HEK293T (cell line): Measurements from ENCODE around the gene LARGE1.

Experiments
- CTCF ChIA-PET: fragments of 350-600 bp; formaldehyde crosslinking; extraction: SDS; loops from one replicate; lab custom pipeline; 2021; ENCODE audit warnings: antibody characterized with exemption, inconsistent platforms; lab: Yijun Ruan, JAX
- POLR2A ChIA-PET: fragments of 350-600 bp; formaldehyde crosslinking; extraction: SDS; loops from one replicate; lab custom pipeline; 2020; ENCODE audit warnings: antibody characterized with exemption, inconsistent platforms; lab: Yijun Ruan, JAX
- DNase-seq: peaks from one replicate; pipeline ENCODE4 v3.0.0; 2012; ENCODE audit warnings: mixed read lengths; ENCODE audit errors: extremely low spot score
- ARNT ChIP-seq: fragments of 450-650 bp; IDR thresholded peaks from 2 replicates; pipeline ENCODE4 v1.6.1; 2017; ENCODE audit warnings: mild to moderate bottlenecking
- BHLHE40 ChIP-seq: fragments of 450-650 bp; IDR thresholded peaks from 2 replicates; pipeline ENCODE4 v1.6.1; 2016; ENCODE audit warnings: mild to moderate bottlenecking, moderate library complexity, borderline replicate concordance
- CTBP1 ChIP-seq: fragments of 450-650 bp; IDR thresholded peaks from 2 replicates; pipeline ENCODE4 v1.6.1; 2016; ENCODE audit warnings: borderline replicate concordance
- ELF4 ChIP-seq: fragments of 450-650 bp; IDR thresholded peaks from 2 replicates; pipeline ENCODE4 v1.6.1; 2017; ENCODE audit warnings: antibody characterized with exemption
- FOXA1 ChIP-seq: fragments of 450-650 bp; IDR thresholded peaks from 2 replicates; pipeline ENCODE4 v1.6.1; 2016; ENCODE audit warnings: mild to moderate bottlenecking
- FOXK2 ChIP-seq: fragments of 450-650 bp; IDR thresholded peaks from 2 replicates; pipeline ENCODE4 v1.6.1; 2016; ENCODE audit warnings: mild to moderate bottlenecking
- FOXM1 ChIP-seq: fragments of 450-650 bp; IDR thresholded peaks from 2 replicates; pipeline ENCODE4 v1.6.1; 2017; ENCODE audit warnings: mild to moderate bottlenecking, borderline replicate concordance
- HDGF ChIP-seq: fragments of 450-650 bp; IDR thresholded peaks from 2 replicates; pipeline ENCODE4 v1.6.1; 2017; ENCODE audit warnings: antibody characterized with exemption, borderline replicate concordance
- L3MBTL2 ChIP-seq: fragments of 450-650 bp; conservative IDR thresholded peaks from 2 replicates; pipeline ENCODE4 v1.6.1; 2016; ENCODE audit warnings: mild to moderate bottlenecking
- LEF1 ChIP-seq: fragments of 450-650 bp; IDR thresholded peaks from 2 replicates; pipeline ENCODE4 v1.6.1; 2017; ENCODE audit warnings: mild to moderate bottlenecking, borderline replicate concordance
- NFRKB ChIP-seq: fragments of 450-650 bp; IDR thresholded peaks from 2 replicates; pipeline ENCODE4 v1.6.1; 2016; ENCODE audit warnings: mild to moderate bottlenecking, moderate library complexity
- SP1 ChIP-seq: fragments of 450-650 bp; IDR thresholded peaks from 2 replicates; pipeline ENCODE4 v1.6.1; 2017
- SUZ12 ChIP-seq: fragments of 450-650 bp; IDR thresholded peaks from 2 replicates; pipeline ENCODE4 v1.6.1; 2016; ENCODE audit warnings: mild to moderate bottlenecking
- TARDBP ChIP-seq: fragments of 450-650 bp; IDR thresholded peaks from 2 replicates; pipeline ENCODE4 v1.6.1; 2016
- ZNF384 ChIP-seq: fragments of 450-650 bp; IDR thresholded peaks from 2 replicates; pipeline ENCODE4 v1.6.1; 2016
- TF ChIP-seq, protein P1 (sequence below): fragments of 450-650 bp; IDR thresholded peaks from 2 replicates; pipeline ENCODE4 v1.6.1; 2016

The LARGE1 gene

DNA sequence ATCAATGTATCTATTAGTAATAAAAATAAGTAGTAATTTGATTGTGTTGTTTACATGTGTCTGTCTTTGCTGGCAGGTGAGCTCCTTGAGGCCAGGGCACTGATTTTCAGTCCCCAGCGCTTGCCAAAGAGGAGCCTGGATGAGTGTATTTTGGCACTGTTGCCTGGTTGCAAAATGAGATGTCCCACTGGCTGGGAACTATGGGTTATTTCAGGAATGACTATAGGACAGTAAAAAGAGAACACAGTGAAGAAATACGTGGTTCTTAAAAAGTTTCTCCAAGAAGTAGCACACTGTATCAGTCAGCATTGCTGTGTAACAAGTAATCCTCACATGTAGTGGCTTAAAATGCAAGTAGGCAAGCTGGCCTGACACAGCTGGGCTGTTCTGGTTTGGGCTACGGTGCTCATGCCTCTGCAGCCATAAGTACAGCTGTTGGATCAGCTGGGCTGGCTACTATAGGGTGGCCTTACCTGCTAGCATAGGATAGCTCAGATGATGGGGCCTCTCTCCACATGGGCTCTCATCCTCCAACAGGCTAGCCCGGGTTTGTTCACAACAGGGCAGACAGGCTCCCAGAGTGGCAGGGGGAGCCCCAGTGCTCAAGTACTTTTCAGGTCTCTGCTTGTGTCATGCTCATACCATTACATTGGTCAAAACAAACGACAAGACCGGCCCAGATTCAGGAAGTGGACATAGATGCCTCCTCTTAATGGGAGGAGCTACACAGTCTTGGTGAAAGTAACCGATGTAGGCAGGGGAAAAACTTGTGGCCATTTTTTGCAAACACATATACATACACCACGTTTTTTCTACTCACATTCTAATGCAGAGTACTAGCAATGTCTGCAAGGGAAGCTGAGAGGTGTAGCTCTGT is 399.1 kb downstream of the LARGE1 start:
- no peak for DNase-seq
- TF ChIP-seq FOXM1 = no peak
- TF ChIP-seq FOXA1 = no peak
- no peak for TF ChIP-seq FOXK2
- no peak for TF ChIP-seq SUZ12
- TF ChIP-seq BHLHE40 = no peak
- TF ChIP-seq ARNT = no peak
- no peak for TF ChIP-seq CTBP1
- no peak for TF ChIP-seq L3MBTL2
- TF ChIP-seq, protein P1, sequence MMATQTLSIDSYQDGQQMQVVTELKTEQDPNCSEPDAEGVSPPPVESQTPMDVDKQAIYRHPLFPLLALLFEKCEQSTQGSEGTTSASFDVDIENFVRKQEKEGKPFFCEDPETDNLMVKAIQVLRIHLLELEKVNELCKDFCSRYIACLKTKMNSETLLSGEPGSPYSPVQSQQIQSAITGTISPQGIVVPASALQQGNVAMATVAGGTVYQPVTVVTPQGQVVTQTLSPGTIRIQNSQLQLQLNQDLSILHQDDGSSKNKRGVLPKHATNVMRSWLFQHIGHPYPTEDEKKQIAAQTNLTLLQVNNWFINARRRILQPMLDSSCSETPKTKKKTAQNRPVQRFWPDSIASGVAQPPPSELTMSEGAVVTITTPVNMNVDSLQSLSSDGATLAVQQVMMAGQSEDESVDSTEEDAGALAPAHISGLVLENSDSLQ = no peak
- ChIA-PET CTCF (interaction anchor here (0.5 to 1.2 kb wide), 4 partner anchors 58 to 631 kb away, joined by 3 to 4 read pairs (median 3); no protein-coding TSS in a partner anchor), POLR2A (no interaction called here)

DNA sequence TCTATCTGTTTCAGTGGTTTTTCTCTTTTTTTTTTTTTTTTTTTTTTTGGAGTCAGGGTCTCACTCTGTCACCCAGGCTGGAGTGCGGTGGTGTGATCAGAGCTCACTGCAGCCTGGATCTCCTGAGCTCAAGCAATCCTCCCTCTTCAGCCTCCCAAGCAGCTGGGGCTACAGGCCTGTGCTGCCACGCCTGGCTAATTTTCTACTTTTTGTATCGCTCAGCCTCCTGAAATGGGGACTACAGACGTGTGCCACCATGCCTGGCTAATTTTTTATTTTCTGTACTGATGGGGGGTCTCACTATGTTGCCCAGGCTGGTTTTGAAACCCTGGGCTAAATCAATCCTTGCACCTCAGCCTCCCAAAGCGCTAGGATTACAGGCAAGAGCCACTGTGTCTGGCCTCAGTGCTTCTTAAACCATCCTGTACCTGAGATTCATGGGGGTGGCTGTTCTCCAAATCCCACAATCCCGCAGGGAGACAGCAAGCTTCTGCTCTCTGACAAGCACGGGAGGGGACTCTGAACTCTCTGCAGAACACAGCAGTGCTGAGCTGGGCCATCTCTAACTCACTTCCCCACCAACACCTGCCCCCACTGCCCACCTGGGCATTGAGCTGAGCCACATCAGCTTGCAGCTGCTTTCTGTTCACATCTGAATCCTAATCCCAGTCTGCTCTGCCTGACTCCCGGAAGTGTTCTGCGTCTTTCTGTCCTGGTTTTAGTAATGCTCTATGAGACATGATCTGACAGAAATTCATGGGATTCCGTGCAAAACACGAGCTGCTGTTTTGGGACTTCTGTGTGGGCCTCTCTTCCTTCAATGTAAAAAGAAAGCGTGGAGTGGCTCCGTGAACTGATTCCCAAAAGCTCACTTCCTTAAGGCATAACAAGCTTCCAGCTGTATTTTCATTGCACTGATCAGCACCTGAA is 400.0 kb downstream of the LARGE1 start:
- TF ChIP-seq HDGF (no peak), FOXA1 (no peak), NFRKB (no peak), LEF1 (no peak), ELF4 (no peak), L3MBTL2 (no peak), FOXK2 (no peak), CTBP1 (no peak), ZNF384 (no peak), SP1 (no peak), TARDBP (no peak), FOXM1 (no peak), ARNT (no peak), SUZ12 (no peak), BHLHE40 (no peak)
- TF ChIP-seq, protein P1 = no peak
- ChIA-PET POLR2A (no interaction called here), CTCF (interaction anchor here (0.5 to 1.4 kb wide), 7 partner anchors 26 to 1423 kb away, joined by 3 to 9 read pairs (median 4); no protein-coding TSS in a partner anchor)
- no peak for DNase-seq

DNA sequence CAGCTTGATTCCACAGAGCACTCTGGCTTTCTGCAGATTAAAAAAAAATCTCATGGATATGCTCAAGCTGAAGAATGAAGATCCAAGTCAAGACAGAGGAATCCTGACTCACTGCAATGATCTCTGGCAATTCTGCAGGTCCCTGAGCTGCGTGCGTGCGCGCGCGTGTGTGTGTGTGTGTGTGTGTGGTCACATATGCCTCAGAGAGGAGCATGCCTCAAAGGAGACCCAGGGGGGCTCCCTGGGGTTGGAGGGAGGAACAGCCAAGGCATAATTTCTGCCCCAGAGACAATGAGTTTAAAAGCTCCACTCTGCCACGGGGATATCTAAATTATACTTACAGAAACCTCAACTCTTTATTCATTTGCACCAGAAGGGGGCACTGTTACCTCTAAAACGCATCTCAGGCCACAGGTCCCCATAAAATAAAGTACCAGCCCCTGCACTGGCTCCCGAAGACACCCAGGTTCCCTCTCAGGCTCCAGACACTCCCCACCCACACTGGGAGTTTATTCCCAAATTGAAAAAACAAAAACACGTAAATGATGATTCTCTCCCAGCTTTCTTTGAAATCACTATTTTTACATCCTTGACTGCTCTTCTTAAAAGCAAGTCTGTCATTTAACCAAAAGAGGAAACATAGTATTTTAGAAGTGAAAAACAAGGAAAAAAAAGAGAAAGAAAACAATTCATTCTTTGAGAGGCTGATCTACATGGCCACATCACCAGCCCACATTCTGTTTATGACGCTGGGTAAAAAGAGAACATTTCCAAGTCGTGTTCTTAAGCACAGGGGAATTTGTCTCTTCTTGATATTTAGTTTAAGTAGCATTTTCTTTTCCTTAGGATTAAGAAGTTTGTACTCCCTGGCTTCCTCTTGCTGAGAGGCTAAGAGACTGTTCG is 401.0 kb downstream of the LARGE1 start:
- CTCF ChIA-PET = interaction anchor here (0.6 to 1.4 kb wide), 11 partner anchors 19 to 1424 kb away, joined by 3 to 9 read pairs (median 3); partner anchors contain the start of gene LARGE1
- no peak for TF ChIP-seq SP1
- TF ChIP-seq NFRKB = no peak
- TF ChIP-seq FOXA1 = no peak
- TF ChIP-seq, protein P1 = no peak
- no peak for TF ChIP-seq FOXM1
- TF ChIP-seq BHLHE40 = no peak
- no peak for TF ChIP-seq ELF4
- TF ChIP-seq ARNT = no peak
- no peak for TF ChIP-seq ZNF384
- TF ChIP-seq SUZ12 = no peak
- peak; percentile 66 for DNase-seq
- POLR2A ChIA-PET = interaction anchor here (0.6 kb wide), 1 partner anchor 10 kb away, joined by 3 read pairs; no protein-coding TSS in a partner anchor

DNA sequence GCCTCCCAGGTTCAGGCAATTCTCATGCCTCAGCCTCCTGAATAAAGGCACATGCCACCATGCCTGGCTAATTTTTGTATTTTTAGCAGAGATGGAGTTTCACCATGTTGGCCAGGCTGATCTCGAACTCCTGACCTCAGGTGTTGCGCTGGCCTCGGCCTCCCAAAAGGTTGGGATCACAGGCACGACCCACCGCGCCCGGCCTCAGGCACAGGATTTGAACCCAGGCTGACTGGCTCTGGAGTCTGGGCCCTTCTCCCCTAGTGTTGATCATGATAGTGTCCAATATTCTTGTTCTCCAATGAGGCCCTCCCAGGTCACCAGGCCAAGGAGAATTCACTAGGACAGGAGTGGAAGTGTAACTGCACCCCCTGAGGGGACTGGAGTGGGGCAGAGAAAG is 401.9 kb downstream of the LARGE1 start:
- TF ChIP-seq SUZ12 = no peak
- no peak for TF ChIP-seq CTBP1
- no peak for TF ChIP-seq FOXM1
- no peak for TF ChIP-seq L3MBTL2
- TF ChIP-seq LEF1 = no peak
- TF ChIP-seq, protein P1 = no peak
- TF ChIP-seq HDGF = no peak
- no peak for TF ChIP-seq BHLHE40
- no peak for TF ChIP-seq FOXA1
- TF ChIP-seq SP1 = no peak
- CTCF ChIA-PET = interaction anchor here (0.9 to 1.4 kb wide), 4 partner anchors 20 to 402 kb away, joined by 3 to 6 read pairs (median 4); partner anchors contain the start of gene LARGE1
- POLR2A ChIA-PET = no interaction called here

DNA sequence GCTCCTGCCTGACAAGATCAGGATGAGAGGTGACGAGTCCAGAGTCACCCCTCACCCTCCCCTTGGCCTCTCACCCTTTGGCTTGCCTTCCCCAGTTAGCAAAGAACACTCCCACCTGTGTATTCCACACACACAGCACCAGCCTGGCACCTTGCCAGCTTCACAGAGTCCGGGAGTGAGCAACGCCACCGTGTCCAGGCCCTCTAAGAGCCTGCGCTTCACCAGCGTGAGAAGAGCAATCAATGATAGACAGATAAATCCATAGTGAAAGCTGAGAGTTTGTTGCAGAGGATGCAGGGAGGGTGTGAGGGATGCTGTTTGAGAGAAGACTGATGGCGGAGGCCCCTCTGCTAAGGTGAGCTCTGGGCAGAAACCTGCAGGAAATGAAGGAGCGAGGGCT is 404.5 kb downstream of the LARGE1 start:
- no peak for DNase-seq
- CTCF ChIA-PET = no interaction called here
- TF ChIP-seq, protein P1 = no peak
- TF ChIP-seq L3MBTL2 = no peak
- no peak for TF ChIP-seq TARDBP
- TF ChIP-seq ARNT = no peak
- no peak for TF ChIP-seq CTBP1
- no peak for TF ChIP-seq ZNF384
- TF ChIP-seq ELF4 = no peak
- TF ChIP-seq NFRKB = no peak
- TF ChIP-seq FOXA1 = no peak
- POLR2A ChIA-PET = no interaction called here

More for the DNA sequence above, 401.9 kb downstream of the LARGE1 start:
- no peak for DNase-seq
